ENCODE results near the gene ZNF76.
"Not testable (repeated sequence)": the region's sequence is repeated elsewhere in the genome, so short reads cannot be mapped to it uniquely, and the experiment has no call there.

The ZNF76 gene

GRCh38 chr6:35319346-35320030 is 60.0 kb downstream of the ZNF76 start:
- Histone ChIP-seq H3K36me3 (ENCODE audit: control insufficient read depth in 5 of 5, insufficient read depth in 5 of 5, low read length in 5 of 5) (peaks cover 0 to 21% (median 0%) of the 10 kb centered on the region in 5 donors), H3K4me1 (ENCODE audit: control insufficient read depth in 5 of 5, insufficient read depth in 5 of 5, low read length in 5 of 5) (peaks cover 2 to 15% (median 12%) of the 10 kb centered on the region in 5 donors), H3K27ac (ENCODE audit: low read depth, low read length) (no peak overlapping the region), H3K27me3 (ENCODE audit: control insufficient read depth in 5 of 5, insufficient read depth in 4 of 5, low read length in 5 of 5) (no peaks in the 10 kb centered on the region), H3K9ac (ENCODE audit: low read length in 5 of 5) (no peak overlapping the region), H3K4me3 (ENCODE audit: low read depth in 1 of 5, low read length in 5 of 5) (no peak overlapping the region), H3K9me3 (ENCODE audit: control insufficient read depth in 5 of 5, low read length in 5 of 5) (no peaks in the 10 kb centered on the region)

- Histone ChIP-seq H3K4me1 (ENCODE audit: control insufficient read depth in 5 of 5, insufficient read depth in 5 of 5, low read length in 5 of 5) (peaks cover 2 to 15% (median 12%) of the 10 kb centered on the region in 5 donors), H3K9ac (ENCODE audit: low read length in 5 of 5) (no peak overlapping the region), H3K36me3 (ENCODE audit: control insufficient read depth in 5 of 5, insufficient read depth in 5 of 5, low read length in 5 of 5) (peaks cover 0 to 21% (median 0%) of the 10 kb centered on the region in 5 donors), H3K27me3 (ENCODE audit: control insufficient read depth in 5 of 5, insufficient read depth in 4 of 5, low read length in 5 of 5) (no peaks in the 10 kb centered on the region), H3K4me3 (ENCODE audit: low read depth in 1 of 5, low read length in 5 of 5) (no peak overlapping the region), H3K9me3 (ENCODE audit: control insufficient read depth in 5 of 5, low read length in 5 of 5) (no peaks in the 10 kb centered on the region), H3K27ac (ENCODE audit: low read depth, low read length) (no peak overlapping the region)
Measured at GRCh38 chr6:35320031-35320410, 60.5 kb downstream of the ZNF76 start.

GRCh38 chr6:35321091-35321490 is 61.6 kb downstream of the ZNF76 start:
- Histone ChIP-seq H3K9ac (ENCODE audit: low read length in 5 of 5) (no peak overlapping the region), H3K36me3 (ENCODE audit: control insufficient read depth in 5 of 5, insufficient read depth in 5 of 5, low read length in 5 of 5) (peaks cover 0 to 21% (median 0%) of the 10 kb centered on the region in 5 donors), H3K27ac (ENCODE audit: low read depth, low read length) (no peak overlapping the region), H3K4me1 (ENCODE audit: control insufficient read depth in 5 of 5, insufficient read depth in 5 of 5, low read length in 5 of 5) (peaks cover 2 to 15% (median 12%) of the 10 kb centered on the region in 5 donors), H3K4me3 (ENCODE audit: low read depth in 1 of 5, low read length in 5 of 5) (no peak overlapping the region), H3K27me3 (ENCODE audit: control insufficient read depth in 5 of 5, insufficient read depth in 4 of 5, low read length in 5 of 5) (no peaks in the 10 kb centered on the region), H3K9me3 (ENCODE audit: control insufficient read depth in 5 of 5, low read length in 5 of 5) (no peaks in the 10 kb centered on the region)

GRCh38 chr6:35327349-35328027 is 68.0 kb downstream of the ZNF76 start:
- Histone ChIP-seq H3K36me3 (ENCODE audit: control insufficient read depth in 5 of 5, insufficient read depth in 5 of 5, low read length in 5 of 5) (peaks cover 0 to 2% (median 0%) of the 10 kb centered on the region in 5 donors), H3K27ac (ENCODE audit: low read depth, low read length) (no peak overlapping the region), H3K27me3 (ENCODE audit: control insufficient read depth in 5 of 5, insufficient read depth in 4 of 5, low read length in 5 of 5) (peaks cover 0 to 5% (median 0%) of the 10 kb centered on the region in 5 donors), H3K9me3 (ENCODE audit: control insufficient read depth in 5 of 5, low read length in 5 of 5) (peaks cover 0 to 3% (median 0%) of the 10 kb centered on the region in 5 donors), H3K4me1 (ENCODE audit: control insufficient read depth in 5 of 5, insufficient read depth in 5 of 5, low read length in 5 of 5) (no peaks in the 10 kb centered on the region), H3K9ac (ENCODE audit: low read length in 5 of 5) (no peak overlapping the region), H3K4me3 (ENCODE audit: low read depth in 1 of 5, low read length in 5 of 5) (no peak overlapping the region)

- H3K27ac ChIP-seq (ENCODE audit: low read depth, low read length): no peak overlapping the region
- H3K4me3 ChIP-seq (ENCODE audit: low read depth in 1 of 5, low read length in 5 of 5): no peak overlapping the region
- H3K27me3 ChIP-seq (ENCODE audit: control insufficient read depth in 5 of 5, insufficient read depth in 4 of 5, low read length in 5 of 5): peaks cover 0 to 5% (median 0%) of the 10 kb centered on the region in 5 donors
- H3K9me3 ChIP-seq (ENCODE audit: control insufficient read depth in 5 of 5, low read length in 5 of 5): peaks cover 0 to 3% (median 0%) of the 10 kb centered on the region in 5 donors
- H3K4me1 ChIP-seq (ENCODE audit: control insufficient read depth in 5 of 5, insufficient read depth in 5 of 5, low read length in 5 of 5): no peaks in the 10 kb centered on the region
- no peak overlapping the region for H3K9ac ChIP-seq (ENCODE audit: low read length in 5 of 5)
- H3K36me3 ChIP-seq (ENCODE audit: control insufficient read depth in 5 of 5, insufficient read depth in 5 of 5, low read length in 5 of 5): no peaks in the 10 kb centered on the region
Measured at GRCh38 chr6:35328108-35328723, 68.7 kb downstream of the ZNF76 start.

- H3K27me3 ChIP-seq (ENCODE audit: control insufficient read depth in 5 of 5, insufficient read depth in 4 of 5, low read length in 5 of 5); H3K36me3 ChIP-seq (ENCODE audit: control insufficient read depth in 5 of 5, insufficient read depth in 5 of 5, low read length in 5 of 5); H3K27ac ChIP-seq (ENCODE audit: low read depth, low read length); H3K9me3 ChIP-seq (ENCODE audit: control insufficient read depth in 5 of 5, low read length in 5 of 5); H3K4me3 ChIP-seq (ENCODE audit: low read depth in 1 of 5, low read length in 5 of 5); H3K9ac ChIP-seq (ENCODE audit: low read length in 5 of 5); H3K4me1 ChIP-seq (ENCODE audit: control insufficient read depth in 5 of 5, insufficient read depth in 5 of 5, low read length in 5 of 5): not testable (repeated sequence)
Measured at GRCh38 chr6:35328965-35329364, 69.4 kb downstream of the ZNF76 start.

GRCh38 chr6:35330541-35331119 is 71.1 kb downstream of the ZNF76 start:
- Histone ChIP-seq H3K4me1 (ENCODE audit: control insufficient read depth in 5 of 5, insufficient read depth in 5 of 5, low read length in 5 of 5) (no peaks in the 10 kb centered on the region), H3K4me3 (ENCODE audit: low read depth in 1 of 5, low read length in 5 of 5) (no peak overlapping the region), H3K27ac (ENCODE audit: low read depth, low read length) (no peak overlapping the region), H3K27me3 (ENCODE audit: control insufficient read depth in 5 of 5, insufficient read depth in 4 of 5, low read length in 5 of 5) (peaks cover 0 to 5% (median 0%) of the 10 kb centered on the region in 5 donors), H3K36me3 (ENCODE audit: control insufficient read depth in 5 of 5, insufficient read depth in 5 of 5, low read length in 5 of 5) (no peaks in the 10 kb centered on the region), H3K9ac (ENCODE audit: low read length in 5 of 5) (no peak overlapping the region), H3K9me3 (ENCODE audit: control insufficient read depth in 5 of 5, low read length in 5 of 5) (peaks cover 0 to 3% (median 0%) of the 10 kb centered on the region in 5 donors)

- not testable (repeated sequence) for H3K4me3 ChIP-seq (ENCODE audit: low read depth in 1 of 5, low read length in 5 of 5); H3K4me1 ChIP-seq (ENCODE audit: control insufficient read depth in 5 of 5, insufficient read depth in 5 of 5, low read length in 5 of 5); H3K36me3 ChIP-seq (ENCODE audit: control insufficient read depth in 5 of 5, insufficient read depth in 5 of 5, low read length in 5 of 5); H3K27ac ChIP-seq (ENCODE audit: low read depth, low read length); H3K27me3 ChIP-seq (ENCODE audit: control insufficient read depth in 5 of 5, insufficient read depth in 4 of 5, low read length in 5 of 5); H3K9ac ChIP-seq (ENCODE audit: low read length in 5 of 5); H3K9me3 ChIP-seq (ENCODE audit: control insufficient read depth in 5 of 5, low read length in 5 of 5)
Measured at GRCh38 chr6:35332074-35332887, 72.7 kb downstream of the ZNF76 start.

GRCh38 chr6:35341557-35341956 is 82.0 kb downstream of the ZNF76 start:
- H3K4me3 ChIP-seq (ENCODE audit: low read depth in 1 of 5, low read length in 5 of 5): no peak overlapping the region
- H3K27me3 ChIP-seq (ENCODE audit: control insufficient read depth in 5 of 5, insufficient read depth in 4 of 5, low read length in 5 of 5): no peaks in the 10 kb centered on the region
- H3K9ac ChIP-seq (ENCODE audit: low read length in 5 of 5): no peak overlapping the region
- peaks cover 4 to 24% (median 22%) of the 10 kb centered on the region in 5 donors for H3K4me1 ChIP-seq (ENCODE audit: control insufficient read depth in 5 of 5, insufficient read depth in 5 of 5, low read length in 5 of 5)
- no peaks in the 10 kb centered on the region for H3K9me3 ChIP-seq (ENCODE audit: control insufficient read depth in 5 of 5, low read length in 5 of 5)
- H3K36me3 ChIP-seq (ENCODE audit: control insufficient read depth in 5 of 5, insufficient read depth in 5 of 5, low read length in 5 of 5): peaks cover 0 to 10% (median 7%) of the 10 kb centered on the region in 5 donors
- H3K27ac ChIP-seq (ENCODE audit: low read depth, low read length): no peak overlapping the region

All from subcutaneous abdominal adipose tissue (tissue), 5 donors.